Measurements from ENCODE around the gene GORASP2.
"Not testable (repeated sequence)": the region's sequence is repeated elsewhere in the genome, so short reads cannot be mapped to it uniquely, and the experiment has no call there.

The GORASP2 gene

GRCh38 chr2:170928824-170929685 lies at the start of gene GORASP2:
Gene GORASP2 (plus strand): TSS chr2:170929253. CDS start chr2:170929341, 88 bp downstream.
- DNase-seq (ENCODE audit: low read depth, low spot score) = peak; percentile 99

- DNase-seq (ENCODE audit: low read depth, low spot score) = no peak
These were observed 47.2 kb upstream of the GORASP2 start for GRCh38 chr2:170881840-170882239.

GRCh38 chr2:170882758-170883157 lies 46.3 kb upstream of the GORASP2 start:
- DNase-seq (ENCODE audit: low read depth, low spot score) = no peak

- no peak for DNase-seq (ENCODE audit: low read depth, low spot score)
These were observed 45.4 kb upstream of the GORASP2 start for GRCh38 chr2:170883683-170884082.

GRCh38 chr2:170885130-170885791 lies 43.8 kb upstream of the GORASP2 start:
- no peak for DNase-seq (ENCODE audit: low read depth, low spot score)

- no peak for DNase-seq (ENCODE audit: low read depth, low spot score)
These were observed 42.7 kb upstream of the GORASP2 start for GRCh38 chr2:170886386-170886785.

- DNase-seq (ENCODE audit: low read depth, low spot score) = no peak
These were observed 41.6 kb upstream of the GORASP2 start for GRCh38 chr2:170887496-170887895.

- no peak for DNase-seq (ENCODE audit: low read depth, low spot score)
These were observed 41.2 kb upstream of the GORASP2 start for GRCh38 chr2:170887896-170888295.

GRCh38 chr2:170891893-170892292 lies 37.2 kb upstream of the GORASP2 start:
- DNase-seq (ENCODE audit: low read depth, low spot score) = no peak

GRCh38 chr2:170892391-170892951 lies 36.6 kb upstream of the GORASP2 start:
- DNase-seq (ENCODE audit: low read depth, low spot score) = no peak

GRCh38 chr2:170895023-170895757 lies 33.9 kb upstream of the GORASP2 start:
- no peak for DNase-seq (ENCODE audit: low read depth, low spot score)

- no peak for DNase-seq (ENCODE audit: low read depth, low spot score)
These were observed 32.4 kb upstream of the GORASP2 start for GRCh38 chr2:170896622-170897021.

GRCh38 chr2:170897108-170897507 lies 31.9 kb upstream of the GORASP2 start:
- DNase-seq (ENCODE audit: low read depth, low spot score) = no peak

- DNase-seq (ENCODE audit: low read depth, low spot score) = no peak
These were observed 23.2 kb upstream of the GORASP2 start for GRCh38 chr2:170905864-170906263.

GRCh38 chr2:170911314-170911889 lies 17.7 kb upstream of the GORASP2 start:
- DNase-seq (ENCODE audit: low read depth, low spot score) = no peak

GRCh38 chr2:170914994-170915666 lies 13.9 kb upstream of the GORASP2 start:
- DNase-seq (ENCODE audit: low read depth, low spot score) = not testable (repeated sequence)

- no peak for DNase-seq (ENCODE audit: low read depth, low spot score)
These were observed 11.7 kb upstream of the GORASP2 start for GRCh38 chr2:170917219-170917913.

- DNase-seq (ENCODE audit: low read depth, low spot score) = no peak
These were observed 11.1 kb upstream of the GORASP2 start for GRCh38 chr2:170917957-170918356.

- DNase-seq (ENCODE audit: low read depth, low spot score) = not testable (repeated sequence)
These were observed 7.2 kb upstream of the GORASP2 start for GRCh38 chr2:170921873-170922272.
